HG03460 (cell line): ENCODE measurements around the gene PNKP.

Experiments
- ATAC-seq: cut with Tn5 transposase; IDR thresholded peaks from one replicate; pipeline ENCODE4 v1.9.1; 2021; ENCODE audit not compliant: unreplicated experiment

The PNKP gene

GRCh38 chr19:49890349-49891311 is 23.3 kb upstream of the PNKP start:
- ATAC-seq, result no peak

DNA sequence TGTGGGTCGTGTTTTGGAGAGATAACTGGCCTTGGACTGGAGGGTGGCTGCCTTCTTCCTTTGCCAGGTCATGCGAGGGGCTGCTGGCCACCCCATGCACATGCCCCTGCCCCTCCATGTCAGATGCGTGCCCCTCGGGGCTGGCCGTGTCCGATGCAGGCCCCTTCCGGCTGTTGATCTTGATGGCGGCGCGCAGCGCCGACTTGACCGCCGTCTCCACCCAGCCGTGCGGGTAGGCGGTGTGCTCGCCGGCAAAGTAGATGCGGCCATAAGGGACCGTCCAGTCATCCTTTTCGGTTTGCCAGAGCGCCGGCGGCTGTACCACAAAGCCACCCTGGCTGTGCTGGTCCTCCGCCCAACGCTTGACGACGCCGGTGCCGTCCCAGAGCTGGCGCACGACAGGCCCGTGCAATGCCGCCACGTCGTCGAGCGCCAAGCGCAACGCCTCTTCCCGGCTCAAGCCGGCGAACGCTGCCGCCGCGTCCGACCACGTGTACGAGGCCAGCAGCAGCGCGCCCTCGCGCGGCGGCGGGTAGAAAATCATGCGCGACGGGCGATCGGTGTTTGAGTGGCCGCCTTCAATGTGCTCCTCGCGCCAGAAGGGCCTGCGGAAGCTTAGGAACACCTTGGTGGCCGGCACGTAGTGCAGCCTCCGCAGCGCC is 22.4 kb upstream of the PNKP start:
- ATAC-seq, result no peak

GRCh38 chr19:49889038-49889686 is 21.8 kb upstream of the PNKP start:
- ATAC-seq, result no peak

DNA sequence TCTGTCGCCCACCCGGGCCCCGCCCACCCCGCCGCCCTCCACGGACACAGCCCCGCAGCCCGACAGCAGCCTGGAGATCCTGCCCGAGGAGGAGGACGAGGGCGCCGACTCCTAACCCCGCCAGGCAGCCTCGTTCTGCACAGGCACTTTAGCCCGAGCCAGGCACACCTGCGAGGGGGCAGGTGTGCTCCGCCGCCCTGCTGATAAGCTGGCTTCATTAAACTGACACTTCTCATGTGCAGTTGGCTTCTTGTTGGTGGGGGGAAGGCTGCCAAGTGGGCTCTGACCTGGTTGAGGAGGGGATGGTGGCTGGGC is 21.1 kb upstream of the PNKP start:
- ATAC-seq, result no peak

GRCh38 chr19:49887665-49888509 is 20.5 kb upstream of the PNKP start:
- ATAC-seq, result no peak

DNA sequence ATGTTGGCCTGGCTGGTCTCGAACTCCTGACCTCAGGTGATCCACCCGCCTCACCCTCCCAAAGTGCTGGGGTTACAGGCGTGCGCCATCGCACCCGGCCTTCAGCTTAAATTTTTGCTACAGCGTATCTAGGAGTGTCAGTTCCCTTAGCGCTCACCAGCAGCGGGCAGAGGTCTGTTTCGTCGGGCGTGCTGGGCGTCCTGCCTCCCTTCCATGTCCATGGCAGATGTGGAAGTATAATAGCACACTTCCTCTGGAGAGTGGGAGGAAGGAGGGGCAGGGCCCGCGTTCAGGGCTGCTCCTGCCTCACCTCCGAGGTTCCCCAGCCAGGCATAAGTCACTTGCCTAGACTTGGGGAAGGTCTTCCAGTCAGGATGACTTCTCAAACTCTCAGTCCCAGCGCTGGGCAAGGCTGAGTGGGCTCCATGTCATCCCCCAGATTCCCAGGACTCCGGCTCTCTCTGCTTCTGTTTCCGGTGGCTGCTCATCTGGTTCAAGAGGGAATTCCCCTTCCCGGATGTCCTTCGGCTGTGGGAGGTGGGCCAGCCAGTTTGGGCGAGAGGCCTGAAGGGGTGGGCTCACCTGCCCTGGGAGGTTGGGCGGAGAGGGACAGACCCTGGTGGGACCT is 19.8 kb upstream of the PNKP start:
- ATAC-seq, result no peak

GRCh38 chr19:49884760-49885159 is 17.4 kb upstream of the PNKP start:
- ATAC-seq, result no peak

DNA sequence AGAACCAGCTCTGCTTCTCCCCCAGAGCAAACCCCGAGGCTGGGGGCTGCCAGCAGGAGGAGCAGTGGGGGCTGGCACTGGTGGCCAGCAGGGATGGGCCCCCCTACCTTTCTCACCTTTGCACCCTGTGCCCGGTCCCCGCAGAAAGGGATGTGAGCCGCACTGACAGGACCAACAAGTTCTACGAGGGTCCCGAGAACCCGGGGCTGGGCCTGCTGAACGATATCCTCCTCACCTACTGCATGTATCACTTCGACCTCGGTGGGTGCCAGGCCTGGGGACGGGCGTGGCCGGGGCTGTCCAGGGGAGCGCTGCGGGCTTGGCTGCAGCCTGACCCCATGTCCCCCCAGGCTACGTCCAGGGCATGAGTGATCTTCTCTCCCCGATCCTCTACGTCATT is 16.7 kb upstream of the PNKP start:
- no peak for ATAC-seq

- ATAC-seq, result no peak
These were observed 15.7 kb upstream of the PNKP start for GRCh38 chr19:49883094-49883493.

GRCh38 chr19:49882643-49883042 is 15.3 kb upstream of the PNKP start:
- ATAC-seq, result no peak

DNA sequence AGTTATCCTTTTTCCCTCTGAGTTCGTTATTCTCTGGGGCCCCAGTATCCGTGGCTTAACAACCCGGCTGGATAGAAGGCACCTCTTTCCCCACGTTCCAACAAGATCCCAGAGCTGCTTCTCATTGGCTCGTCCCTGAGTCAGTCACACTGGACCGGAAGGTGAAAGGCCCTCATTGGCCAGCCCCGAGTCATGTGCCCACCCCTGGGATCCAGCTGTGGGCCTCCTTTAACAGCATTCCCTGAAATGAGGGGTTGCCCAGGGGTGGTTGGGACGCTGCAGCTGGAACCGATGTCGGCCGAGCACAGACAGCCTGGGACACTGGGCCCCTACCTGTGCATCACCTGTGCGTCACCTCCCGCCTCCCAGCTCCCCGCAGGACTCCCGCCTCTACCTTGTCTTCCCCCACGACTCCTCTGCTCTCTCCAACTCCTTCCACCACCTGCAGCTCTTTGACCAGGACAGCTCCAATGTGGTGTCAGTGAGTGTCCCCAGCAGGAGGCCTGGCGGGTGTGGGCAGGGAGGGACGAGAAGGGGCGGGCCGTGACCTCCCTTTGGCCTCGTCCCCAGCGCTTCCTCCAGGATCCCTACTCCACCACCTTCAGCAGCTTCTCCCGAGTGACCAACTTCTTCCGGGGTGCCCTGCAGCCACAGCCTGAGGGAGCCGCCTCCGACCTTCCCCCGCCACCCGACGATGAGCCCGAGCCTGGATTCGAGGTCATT is 14.5 kb upstream of the PNKP start:
- no peak for ATAC-seq

- no peak for ATAC-seq
These were observed 13.8 kb upstream of the PNKP start for GRCh38 chr19:49881186-49881585.

DNA sequence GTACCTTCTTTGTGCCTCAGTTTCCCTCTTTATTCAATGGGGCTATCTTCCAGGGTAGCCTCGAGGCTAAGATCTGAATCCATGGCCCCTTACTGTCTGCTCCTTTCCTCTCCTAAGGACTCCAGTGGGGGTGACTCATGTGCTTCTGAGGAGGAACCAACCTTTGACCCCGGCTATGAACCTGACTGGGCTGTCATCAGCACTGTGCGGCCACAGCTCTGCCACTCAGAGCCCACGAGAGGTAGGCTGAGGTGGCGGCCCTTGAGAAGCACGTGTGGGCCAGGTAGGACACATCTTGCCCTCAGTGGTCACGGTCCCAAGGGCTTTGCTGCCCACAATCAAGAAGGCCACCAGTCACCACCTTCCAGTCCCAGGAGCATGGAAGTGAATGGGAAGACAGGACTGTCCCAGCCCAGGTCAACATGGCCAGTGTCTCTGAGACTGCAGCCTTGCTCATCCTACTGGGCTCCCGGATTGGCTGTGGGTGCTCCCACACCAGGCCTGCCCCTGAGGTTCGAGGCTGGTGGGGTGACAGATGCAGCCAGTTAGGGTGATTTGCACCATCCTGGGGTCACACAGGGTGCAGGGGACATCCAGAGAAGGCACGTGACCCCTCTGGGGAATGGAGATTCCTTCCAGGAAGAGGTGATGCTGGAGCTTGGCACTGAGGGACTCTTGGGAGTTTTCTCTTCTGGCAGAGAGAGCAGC is 12.9 kb upstream of the PNKP start:
- ATAC-seq, result no peak

DNA sequence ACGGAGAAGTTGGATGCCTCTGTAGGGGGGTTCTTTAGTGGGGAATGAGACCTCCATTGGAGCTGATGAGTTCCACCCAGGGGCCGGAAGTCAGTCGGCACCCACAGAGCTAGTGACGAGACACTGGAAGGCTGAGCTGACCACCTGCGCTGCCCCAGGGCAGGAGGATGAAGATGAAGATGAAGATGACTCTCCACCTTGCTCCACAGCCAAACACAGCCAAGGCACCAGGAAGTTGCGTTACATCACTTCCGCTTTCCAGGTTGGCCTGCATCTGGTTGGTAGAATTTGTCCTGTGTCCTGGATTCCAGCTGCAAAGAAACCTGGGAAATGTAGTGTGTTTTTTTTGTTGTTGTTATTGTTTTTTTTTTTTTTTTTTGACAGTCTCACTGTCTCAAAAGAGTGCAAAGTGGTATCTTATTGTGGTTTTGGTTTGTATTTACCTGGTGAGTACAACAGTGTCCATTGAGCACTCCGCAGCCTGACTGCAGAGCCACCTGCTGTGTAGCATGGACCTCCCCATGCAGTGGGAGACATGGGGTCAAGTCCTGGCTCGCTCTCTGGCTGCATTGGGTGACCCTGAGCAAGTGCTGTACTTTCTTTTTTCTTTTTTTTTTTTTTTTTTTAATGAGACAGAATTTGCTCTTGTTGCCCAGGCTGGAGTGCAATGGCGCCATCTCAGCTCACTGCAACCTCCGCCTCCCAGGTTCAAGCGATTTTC is 12.0 kb upstream of the PNKP start:
- no peak for ATAC-seq

DNA sequence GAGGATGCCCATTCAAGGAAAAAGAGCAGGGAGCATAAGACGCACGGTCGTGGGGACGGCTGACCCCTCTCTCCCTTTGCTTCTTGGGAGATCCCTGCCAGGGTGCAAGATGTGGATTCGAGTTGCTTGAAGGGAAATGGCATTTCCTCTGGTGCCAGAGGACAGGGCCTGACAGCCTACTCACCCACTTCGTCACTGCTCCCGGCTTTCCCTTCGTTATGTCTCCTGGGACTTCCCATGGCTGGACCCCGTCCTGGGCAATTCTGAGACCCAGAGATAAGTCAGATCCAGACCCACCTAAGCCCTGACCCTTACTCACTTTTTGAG is 11.3 kb upstream of the PNKP start:
- no peak for ATAC-seq

DNA sequence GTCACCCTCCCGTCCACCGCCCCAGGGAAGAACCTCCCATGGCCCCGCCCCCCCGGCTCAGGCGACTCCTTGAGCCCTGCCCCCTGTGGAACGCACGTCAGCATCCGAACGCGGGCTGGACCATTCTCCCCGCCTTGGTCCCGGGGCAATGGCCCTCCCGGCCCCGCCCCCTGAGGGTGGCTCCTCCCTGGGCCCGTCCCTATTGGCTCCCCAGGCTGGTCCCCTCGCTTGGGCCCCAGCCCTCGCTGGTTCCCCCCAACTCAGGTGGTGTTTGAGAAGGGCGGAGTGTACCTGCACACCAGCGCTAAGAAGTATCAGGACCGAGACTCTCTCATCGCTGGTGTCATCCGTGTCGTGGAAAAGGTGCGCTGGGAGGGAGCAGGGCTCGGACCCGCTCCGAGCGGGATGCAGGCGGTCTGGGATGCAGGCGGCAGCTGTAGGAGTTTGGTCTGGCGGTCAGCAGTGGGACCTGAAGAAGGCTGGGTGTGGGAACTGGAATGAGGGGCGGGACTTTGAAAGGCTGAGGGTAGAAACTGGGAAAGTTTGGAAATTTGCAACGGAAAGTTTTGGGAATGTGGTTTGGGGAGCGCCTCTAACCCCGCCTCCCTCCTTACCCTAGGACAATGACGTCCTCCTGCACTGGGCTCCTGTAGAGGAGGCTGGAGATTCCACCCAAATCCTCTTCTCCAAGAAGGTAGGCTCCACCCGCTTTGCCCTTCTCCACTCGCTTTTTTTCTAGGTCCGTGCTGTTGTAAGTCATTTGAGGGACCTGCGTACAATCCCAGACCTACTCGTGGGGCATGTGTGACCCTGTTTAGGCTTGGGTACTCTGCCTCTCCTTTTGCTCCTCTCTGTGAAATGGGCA is 10.7 kb upstream of the PNKP start:
- ATAC-seq, result peak; percentile 44

GRCh38 chr19:49877020-49877878 is 9.9 kb upstream of the PNKP start, which contains the start of the genes AKT1S1 and TBC1D17:
AKT1S1 (minus strand) TSS chr19:49877355; CDS start chr19:49873295, 4,060 bp downstream.
TBC1D17 (plus strand) TSS chr19:49877702; CDS start chr19:49877724, 22 bp downstream.
- peak; percentile 51 for ATAC-seq
